K562 (cell line): ENCODE measurements around the gene WDR54. TPM values are rescaled to one million over a fixed set of nuclear protein-coding genes. Genes with fewer than 3 reads are reported as not detected.

Experiments
- ASH1L ChIP-seq: fragments of 450-650 bp; IDR thresholded peaks from 2 replicates; pipeline ENCODE4 v1.6.1; 2018; ENCODE audit warnings: borderline replicate concordance, mild to moderate bottlenecking, low read depth; ENCODE audit not compliant: partially characterized antibody
- ATF3 ChIP-seq, 2 experiments: fragments of 450-650 bp in 1 of 2; sonication (generic) in 1 of 2; formaldehyde crosslinking in 1 of 2; IDR thresholded peaks in 1 of 2; conservative IDR thresholded peaks in 1 of 2; 2 replicates each; pipeline versions ENCODE4 v1.6.1 to v1.8.1; 2016 to 2023; ENCODE audit warnings: mild to moderate bottlenecking in 2 of 2, moderate library complexity in 2 of 2, inconsistent platforms in 1 of 2, missing genetic modification reagents in 1 of 2
- CREB1 ChIP-seq, 2 experiments: sonication (generic) in 1 of 2; formaldehyde crosslinking in 1 of 2; IDR thresholded peaks; 2 replicates each; pipeline versions ENCODE4 v1.6.1 to v1.8.0; 2012 to 2022; ENCODE audit warnings: inconsistent platforms in 1 of 2, mild to moderate bottlenecking in 1 of 2, missing genetic modification reagents in 1 of 2, moderate library complexity in 1 of 2
- CXXC5 ChIP-seq: fragments of 250-450 bp; sonication (Bioruptor Pico); IDR thresholded peaks from 2 replicates; pipeline ENCODE4 v1.8.0; 2022; ENCODE audit warnings: inconsistent platforms, mild to moderate bottlenecking, moderate library complexity
- HDAC8 ChIP-seq: fragments of 450-650 bp; IDR thresholded peaks from 2 replicates; pipeline ENCODE4 v1.6.1; 2016; ENCODE audit warnings: mild to moderate bottlenecking, missing genetic modification characterization, moderate library complexity, missing compliant biosample characterization
- KDM1A ChIP-seq, 2 experiments: fragments of 450-650 bp; IDR thresholded peaks; 2 replicates each; pipeline ENCODE4 v1.6.1; 2016; ENCODE audit warnings: mild to moderate bottlenecking in 2 of 2
- MCM5 ChIP-seq: fragments of 450-650 bp; IDR thresholded peaks from 2 replicates; pipeline ENCODE4 v1.6.1; 2016; ENCODE audit warnings: low read depth
- POLR2G ChIP-seq: fragments of 200-400 bp; formaldehyde crosslinking; IDR thresholded peaks from 2 replicates; pipeline ENCODE4 v1.6.1; 2017; ENCODE audit warnings: low read depth, mild to moderate bottlenecking, antibody characterized with exemption, low read length, moderate library complexity
- PRMT5 ChIP-seq: sonication (generic); formaldehyde crosslinking; IDR thresholded peaks from 2 replicates; pipeline ENCODE4 v1.5.0; 2020; ENCODE audit warnings: missing genetic modification reagents
- PRPF4 ChIP-seq: fragments of 200-400 bp; formaldehyde crosslinking; IDR thresholded peaks from one replicate; pipeline ENCODE4 v1.6.1; 2017; ENCODE audit warnings: low read length, low read depth, mild to moderate bottlenecking; ENCODE audit not compliant: insufficient read depth, poor library complexity, severe bottlenecking
- REST ChIP-seq, 2 experiments: fragments of 450-650 bp; formaldehyde crosslinking in 1 of 2; IDR thresholded peaks; 2 replicates each; pipeline versions ENCODE4 v1.4.0 to v1.6.1; 2014 to 2020; ENCODE audit warnings: mild to moderate bottlenecking in 2 of 2, borderline replicate concordance in 1 of 2, low read depth in 1 of 2
- SP2 ChIP-seq: IDR thresholded peaks from 2 replicates; pipeline ENCODE4 v1.6.1; 2011; ENCODE audit warnings: mild to moderate bottlenecking, low read depth, low read length, moderate library complexity; ENCODE audit not compliant: poor library complexity, severe bottlenecking; ENCODE audit errors: extremely low read depth
- TBP ChIP-seq: optimal IDR thresholded peaks from 2 replicates; pipeline ENCODE3; 2011; ENCODE audit warnings: low read depth, low read length, improper control_type of control experiment
- ZNF347 ChIP-seq: fragments of 450-650 bp; formaldehyde crosslinking; IDR thresholded peaks from 2 replicates; pipeline ENCODE4 v1.4.0; 2020; ENCODE audit warnings: low read depth, mild to moderate bottlenecking, moderate library complexity
- ZNF644 ChIP-seq: fragments of 200-800 bp; sonication (Bioruptor generic); IDR thresholded peaks from 2 replicates; pipeline ENCODE4 v1.6.1; 2016; ENCODE audit warnings: low read depth, missing genetic modification characterization, missing compliant biosample characterization
- polyA plus RNA-seq, 8 experiments: library from polyadenylated mRNA; depleted of rRNA in 4 of 8; stranded (reverse) in 5 of 8; unstranded in 3 of 8; fragments of >200 nt; fragmentation: Nextera tagmentation in 2 of 8; fragmentation: Illumina TruSeq in 1 of 8; extraction: Ambion mirVana in 2 of 8; extraction: Trizol in 1 of 8; gene quantifications; 2 replicates each; pipeline versions ENCODE4 v1.2.1 to v1.2.3, GENCODE V29; 2011 to 2014; ENCODE audit warnings: inconsistent platforms in 1 of 8, missing spikeins in 1 of 8
- total RNA-seq, 7 experiments: library from RNA; depleted of rRNA in 6 of 7; stranded (reverse); fragments of >200 nt in 6 of 7; fragmentation: Illumina TruSeq in 2 of 7; extraction: Trizol in 2 of 7; gene quantifications; 2 replicates each; pipeline versions ENCODE4 v1.2.1 to v1.2.3, GENCODE V29; 2011 to 2021; ENCODE audit warnings: low replicate concordance in 1 of 7

The WDR54 gene
- total and polyA plus RNA-seq, 9 of the 15 experiments (the other 6 are each of a cell fraction or from before 2014, with no cell fraction given) = 5.2 to 15.2 (median 7.4) TPM

GRCh38 chr2:74458132-74458937 is 36.8 kb downstream of the WDR54 start, which contains the start of gene WBP1 (continued):
- peak; percentile 58; the same call in 1 of the 2 replicates for TF ChIP-seq CREB1 (IDR thresholded peaks at IDR 0.05)
- peak; percentile 71; the same call in 1 of the 2 replicates for TF ChIP-seq CREB1 (CRISPR knock-in tag; IDR thresholded peaks at IDR 0.05)
- TF ChIP-seq MCM5 = no peak
- TF ChIP-seq CXXC5 = peak; percentile 68
- TF ChIP-seq KDM1A (IDR thresholded peaks at IDR 0.05) = no peak
- TF ChIP-seq ZNF347 (CRISPR knock-in tag) = no peak
- TF ChIP-seq HDAC8 (tag) = no peak
- no peak for TF ChIP-seq PRPF4
- TF ChIP-seq TBP = peak; percentile 25
- no peak for TF ChIP-seq ATF3 (IDR thresholded peaks at IDR 0.05)
- TF ChIP-seq ATF3 (CRISPR knock-in tag; conservative IDR thresholded peaks at IDR 0.05) = no peak
- no peak for TF ChIP-seq PRMT5 (CRISPR knock-in tag)
- 0 out of 2 replicates have a peak, but pooled peaks have one; percentile 46 for TF ChIP-seq ZNF644 (tag)
- TF ChIP-seq POLR2G = peak; percentile 72
- peak; percentile 66 for TF ChIP-seq SP2
- TF ChIP-seq ASH1L = peak; percentile 96
- TF ChIP-seq REST (IDR thresholded peaks at IDR 0.05; ENCODE audit: borderline replicate concordance) = no peak
- TF ChIP-seq REST (CRISPR knock-in tag; IDR thresholded peaks at IDR 0.05; ENCODE audit: low read depth) = no peak
